RWPE2 (cell line): ENCODE results near the gene SDS.
A peak's percentile ranks its signal among the peaks of the same experiment; 100 is the strongest.

ENCODE experiments used
- ATAC-seq: fragments of 200-7000 bp; cut with Tn5 transposase; 3 replicates; pipeline ENCODE4 v1.9.1; 2021; ENCODE audit warnings: low read depth
- DNase-seq: peaks from one replicate; pipeline ENCODE4 v3.0.0-alpha.2; 2020; ENCODE audit warnings: low spot score
- H3K27ac ChIP-seq: fragments of 450-650 bp; 2 replicates; pipeline ENCODE4 v1.5.1; 2017; ENCODE audit warnings: mild to moderate bottlenecking; ENCODE audit not compliant: poor library complexity, severe bottlenecking
- H3K27me3 ChIP-seq: fragments of 250-450 bp; sonication (Bioruptor Pico); 2 replicates; pipeline ENCODE4 v1.5.1; 2021; ENCODE audit warnings: mild to moderate bottlenecking, moderate library complexity; ENCODE audit not compliant: insufficient read depth, poor library complexity, severe bottlenecking
- H3K36me3 ChIP-seq: fragments of 250-450 bp; sonication (Bioruptor Pico); 2 replicates; pipeline ENCODE4 v1.5.1; 2020; ENCODE audit warnings: low read depth, mild to moderate bottlenecking, moderate library complexity
- H3K4me1 ChIP-seq: fragments of 250-450 bp; sonication (Bioruptor Pico); 2 replicates; pipeline ENCODE4 v1.5.1; 2021; ENCODE audit warnings: mild to moderate bottlenecking, moderate library complexity; ENCODE audit not compliant: insufficient read depth, poor library complexity, severe bottlenecking
- H3K4me3 ChIP-seq: fragments of 250-450 bp; sonication (Bioruptor Pico); 2 replicates; pipeline ENCODE4 v1.5.1; 2021; ENCODE audit warnings: mild to moderate bottlenecking, moderate library complexity; ENCODE audit not compliant: severe bottlenecking
- H3K9me3 ChIP-seq: fragments of 250-450 bp; sonication (Bioruptor Pico); 2 replicates; pipeline ENCODE4 v1.5.1; 2021; ENCODE audit warnings: mild to moderate bottlenecking, moderate library complexity; ENCODE audit not compliant: severe bottlenecking
- TF ChIP-seq, protein P1 (sequence below): fragments of 450-650 bp; IDR thresholded peaks from one replicate; pipeline ENCODE4 v1.5.1; 2017; ENCODE audit warnings: mild to moderate bottlenecking, moderate library complexity; ENCODE audit not compliant: poor library complexity, severe bottlenecking

SDS gene

DNA sequence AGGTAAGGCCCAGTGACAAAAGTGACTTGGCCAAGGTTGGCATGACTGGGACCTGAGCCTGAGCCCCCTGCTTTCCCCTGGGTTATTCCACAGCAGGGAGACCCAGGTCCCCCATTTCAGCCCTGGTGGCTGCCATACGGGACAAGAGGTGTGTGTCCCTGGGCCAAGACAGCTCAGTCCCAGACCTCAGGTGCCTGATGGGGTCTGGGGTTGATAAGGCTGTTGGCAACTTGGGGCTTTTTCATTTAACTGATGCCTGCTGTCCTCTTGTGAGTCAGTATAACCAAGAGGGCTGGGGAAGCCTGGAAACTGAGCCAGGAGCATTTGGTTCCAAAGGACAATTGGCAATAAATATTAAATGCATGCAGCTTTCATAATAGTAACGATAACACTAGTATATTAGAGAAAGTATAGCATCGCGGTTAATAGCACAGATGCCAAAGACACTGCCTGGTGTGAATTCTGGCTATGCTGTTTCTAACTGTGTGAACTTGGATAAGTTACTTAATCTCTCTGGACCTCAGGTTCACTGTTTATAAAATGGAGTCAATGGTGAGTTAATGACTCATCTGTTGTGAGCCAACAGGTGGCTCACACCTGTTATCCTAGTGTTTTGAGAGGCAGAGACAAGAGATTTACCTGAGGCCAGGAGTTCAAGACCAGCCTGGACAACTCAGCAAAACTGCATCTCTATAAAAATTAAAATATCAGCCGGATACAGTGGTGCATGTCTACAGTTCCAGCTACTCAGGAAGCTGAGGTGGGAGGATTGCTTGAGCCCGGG, 19.4 kb upstream of the SDS start:
- H3K4me3 ChIP-seq = peak overlapping the region; percentile 43
- no peaks in the 10 kb centered on the region for H3K36me3 ChIP-seq
- peak overlapping the region; percentile 56 for H3K27ac ChIP-seq
- H3K27me3 ChIP-seq = no peaks in the 10 kb centered on the region
- DNase-seq = no peak
- H3K4me1 ChIP-seq = no peaks in the 10 kb centered on the region
- no peak for ATAC-seq
- H3K9me3 ChIP-seq = no peaks in the 10 kb centered on the region
- TF ChIP-seq, protein P1, sequence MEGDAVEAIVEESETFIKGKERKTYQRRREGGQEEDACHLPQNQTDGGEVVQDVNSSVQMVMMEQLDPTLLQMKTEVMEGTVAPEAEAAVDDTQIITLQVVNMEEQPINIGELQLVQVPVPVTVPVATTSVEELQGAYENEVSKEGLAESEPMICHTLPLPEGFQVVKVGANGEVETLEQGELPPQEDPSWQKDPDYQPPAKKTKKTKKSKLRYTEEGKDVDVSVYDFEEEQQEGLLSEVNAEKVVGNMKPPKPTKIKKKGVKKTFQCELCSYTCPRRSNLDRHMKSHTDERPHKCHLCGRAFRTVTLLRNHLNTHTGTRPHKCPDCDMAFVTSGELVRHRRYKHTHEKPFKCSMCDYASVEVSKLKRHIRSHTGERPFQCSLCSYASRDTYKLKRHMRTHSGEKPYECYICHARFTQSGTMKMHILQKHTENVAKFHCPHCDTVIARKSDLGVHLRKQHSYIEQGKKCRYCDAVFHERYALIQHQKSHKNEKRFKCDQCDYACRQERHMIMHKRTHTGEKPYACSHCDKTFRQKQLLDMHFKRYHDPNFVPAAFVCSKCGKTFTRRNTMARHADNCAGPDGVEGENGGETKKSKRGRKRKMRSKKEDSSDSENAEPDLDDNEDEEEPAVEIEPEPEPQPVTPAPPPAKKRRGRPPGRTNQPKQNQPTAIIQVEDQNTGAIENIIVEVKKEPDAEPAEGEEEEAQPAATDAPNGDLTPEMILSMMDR = no peak

DNA sequence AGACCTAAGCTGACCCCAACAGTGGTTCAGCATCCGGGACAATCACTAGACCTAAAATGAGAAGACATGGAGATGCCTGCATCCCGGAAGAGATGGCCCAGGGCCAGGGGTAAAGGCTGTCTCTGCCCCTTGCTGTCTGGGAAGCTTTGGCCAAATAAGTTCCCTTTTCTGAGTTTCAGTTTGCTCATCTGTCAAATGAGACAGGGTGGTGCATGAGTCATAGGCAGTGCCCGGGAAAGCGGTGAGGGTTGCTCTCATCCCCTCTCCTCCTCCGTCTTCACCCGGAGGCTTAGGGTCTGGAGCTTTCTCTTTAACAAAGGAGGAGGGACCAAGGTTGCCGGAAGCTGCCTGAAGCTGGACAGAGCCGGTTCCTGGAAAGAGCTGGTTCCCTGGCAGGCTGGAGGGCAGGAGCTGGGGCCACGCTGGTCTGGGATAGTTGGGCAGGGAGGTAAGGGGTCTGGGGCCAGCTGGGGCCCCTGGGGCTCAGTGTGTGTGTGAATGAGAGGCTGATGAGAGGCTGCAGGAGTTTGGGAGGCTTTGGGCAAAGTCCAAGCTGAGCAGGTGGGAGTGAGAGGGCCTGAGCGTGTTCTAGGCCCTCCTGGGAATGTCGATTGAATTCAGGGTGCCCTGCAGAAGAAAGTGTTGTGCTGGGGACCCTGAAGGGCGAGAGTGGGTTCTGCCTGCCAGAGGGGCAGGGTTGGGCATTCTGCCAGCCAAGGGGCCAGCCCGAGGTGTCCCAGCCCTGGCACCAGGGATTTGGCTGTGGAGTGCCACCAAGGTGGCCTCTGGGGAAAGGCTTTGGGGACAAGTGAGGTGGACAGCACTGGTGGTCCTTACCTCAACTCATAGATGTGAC, 18.6 kb upstream of the SDS start, which contains the start of gene SDSL:
Gene SDSL, plus strand, starts transcription at position 351 of the 856 bp plus-strand sequence. CDS start 5,603 bp downstream, outside the sequence.
- DNase-seq (peak; percentile 87), ATAC-seq (peak; percentile 99)
- Histone ChIP-seq H3K36me3 (no peaks in the 10 kb centered on the region), H3K27ac (peak within 1 kb of the TSS; percentile 56), H3K9me3 (no peaks in the 10 kb centered on the region), H3K4me3 (peak within 1 kb of the TSS; percentile 43), H3K4me1 (no peaks in the 10 kb centered on the region), H3K27me3 (no peaks in the 10 kb centered on the region)
- TF ChIP-seq, protein P1 = no peak

DNA sequence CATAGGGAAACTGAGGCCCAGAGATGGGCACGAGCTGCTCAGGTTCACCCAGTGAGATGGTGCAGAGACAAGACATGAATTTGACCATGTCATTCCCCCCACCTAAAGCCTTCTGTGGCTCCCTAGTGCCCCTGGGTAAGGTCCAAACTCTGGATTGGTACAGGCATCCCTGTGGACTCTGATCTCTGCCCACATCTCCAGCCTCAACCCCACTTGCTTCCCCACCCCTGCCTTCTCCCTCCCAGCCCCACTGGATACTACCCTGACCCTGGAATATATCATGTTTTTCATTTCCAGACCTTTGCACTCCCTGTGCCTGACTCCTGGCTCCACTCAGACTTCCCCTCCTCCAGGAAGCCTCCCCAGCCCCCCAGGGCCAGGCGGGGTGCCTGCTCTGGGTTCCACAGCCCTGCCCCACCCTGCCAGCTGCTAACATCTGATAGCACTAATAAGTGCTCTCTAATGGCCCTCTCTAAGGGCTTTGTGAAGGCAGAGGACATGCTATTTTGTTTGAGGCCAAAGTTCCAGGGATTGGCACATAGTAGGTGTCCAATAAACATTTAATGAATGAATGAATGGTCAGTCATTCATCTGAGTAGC, 17.4 kb upstream of the SDS start:
- no peak for DNase-seq

DNA sequence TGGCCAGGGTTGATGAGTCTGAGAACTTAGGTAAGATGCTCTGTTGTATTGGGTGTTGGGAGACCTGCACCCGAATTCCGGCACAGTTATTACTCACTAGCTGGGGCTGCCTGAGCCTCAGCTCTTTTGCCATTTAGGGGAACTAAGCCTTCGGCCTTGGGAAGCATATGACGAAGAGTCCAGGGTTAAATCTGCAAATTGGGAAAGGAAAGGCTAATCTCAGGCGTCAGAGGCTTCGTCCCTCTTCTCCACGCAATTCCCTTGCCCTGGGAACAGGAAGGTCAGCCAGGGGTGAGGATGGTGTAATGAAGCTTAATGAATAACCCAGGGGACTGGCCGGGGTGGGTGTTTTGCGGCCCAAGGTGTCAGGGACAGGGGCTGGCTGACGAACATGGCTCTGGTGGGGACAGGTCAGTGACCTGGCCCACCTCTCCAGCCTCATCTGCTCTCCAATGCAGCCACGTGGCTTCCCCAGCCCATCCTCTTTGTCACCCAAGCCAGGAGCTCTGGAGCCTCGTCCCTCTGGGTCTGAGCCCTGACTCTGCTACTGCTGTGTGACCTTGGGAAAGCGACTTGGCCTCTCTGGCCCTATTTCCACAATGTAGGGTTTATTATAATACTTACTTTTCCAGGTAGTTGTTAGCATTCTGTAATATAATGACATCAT, 14.7 kb upstream of the SDS start:
- ATAC-seq (no peak), DNase-seq (no peak)
- Histone ChIP-seq H3K9me3 (no peaks in the 10 kb centered on the region), H3K27me3 (no peaks in the 10 kb centered on the region), H3K4me3 (no peak overlapping the region), H3K36me3 (no peaks in the 10 kb centered on the region), H3K27ac (no peak overlapping the region), H3K4me1 (no peaks in the 10 kb centered on the region)
- TF ChIP-seq, protein P1 = no peak

More for the DNA sequence above, 17.4 kb upstream of the SDS start:
- H3K36me3 ChIP-seq = no peaks in the 10 kb centered on the region
- no peaks in the 10 kb centered on the region for H3K27me3 ChIP-seq
- H3K9me3 ChIP-seq = no peaks in the 10 kb centered on the region
- TF ChIP-seq, protein P1 = no peak
- no peaks in the 10 kb centered on the region for H3K4me1 ChIP-seq
- no peak overlapping the region for H3K27ac ChIP-seq
- ATAC-seq = no peak
- H3K4me3 ChIP-seq = no peak overlapping the region
